ENCODE data around the gene RNASE12.
"Not testable (repeated sequence)": the region's sequence is repeated elsewhere in the genome, so short reads cannot be mapped to it uniquely, and the experiment has no call there.

Gene RNASE12

GRCh38 chr14:20624495-20625070 is 33.4 kb upstream of the RNASE12 start:
- H3K9me3 ChIP-seq (ENCODE audit: control insufficient read depth in 2 of 2, low read length in 2 of 2): peaks cover 0 to 6% of the 10 kb centered on the region in 2 donors
- no peak overlapping the region for H3K27ac ChIP-seq (ENCODE audit: low read length)
- no peaks in the 10 kb centered on the region for H3K36me3 ChIP-seq (ENCODE audit: control insufficient read depth in 2 of 2, insufficient read depth in 2 of 2, low read length in 2 of 2)
- peaks cover 10% of the 10 kb centered on the region for H3K4me1 ChIP-seq (ENCODE audit: control insufficient read depth, insufficient read depth, low read length)
- H3K9ac ChIP-seq (ENCODE audit: low read length in 2 of 2): no peak overlapping the region
- peaks cover 23 to 68% of the 10 kb centered on the region in 2 donors for H3K27me3 ChIP-seq (ENCODE audit: control insufficient read depth in 1 of 2, insufficient read depth in 2 of 2, low read length in 2 of 2)
- peak overlapping the region; percentile 42 to 67 for H3K4me3 ChIP-seq (ENCODE audit: low read length in 2 of 2)

GRCh38 chr14:20623798-20624197 is 32.6 kb upstream of the RNASE12 start:
- Histone ChIP-seq H3K27me3 (ENCODE audit: control insufficient read depth in 1 of 2, insufficient read depth in 2 of 2, low read length in 2 of 2) (peaks cover 23 to 68% of the 10 kb centered on the region in 2 donors), H3K9me3 (ENCODE audit: control insufficient read depth in 2 of 2, low read length in 2 of 2) (peaks cover 0 to 6% of the 10 kb centered on the region in 2 donors), H3K4me3 (ENCODE audit: low read length in 2 of 2) (no peak overlapping the region), H3K4me1 (ENCODE audit: control insufficient read depth, insufficient read depth, low read length) (peaks cover 10% of the 10 kb centered on the region), H3K9ac (ENCODE audit: low read length in 2 of 2) (no peak overlapping the region), H3K27ac (ENCODE audit: low read length) (no peak overlapping the region), H3K36me3 (ENCODE audit: control insufficient read depth in 2 of 2, insufficient read depth in 2 of 2, low read length in 2 of 2) (no peaks in the 10 kb centered on the region)

- Histone ChIP-seq H3K36me3 (ENCODE audit: control insufficient read depth in 2 of 2, insufficient read depth in 2 of 2, low read length in 2 of 2) (no peaks in the 10 kb centered on the region), H3K9me3 (ENCODE audit: control insufficient read depth in 2 of 2, low read length in 2 of 2) (peaks cover 0 to 6% of the 10 kb centered on the region in 2 donors), H3K4me1 (ENCODE audit: control insufficient read depth, insufficient read depth, low read length) (peaks cover 10% of the 10 kb centered on the region), H3K27me3 (ENCODE audit: control insufficient read depth in 1 of 2, insufficient read depth in 2 of 2, low read length in 2 of 2) (peaks cover 21 to 60% of the 10 kb centered on the region in 2 donors), H3K9ac (ENCODE audit: low read length in 2 of 2) (no peak overlapping the region), H3K4me3 (ENCODE audit: low read length in 2 of 2) (no peak overlapping the region), H3K27ac (ENCODE audit: low read length) (no peak overlapping the region)
Measured at GRCh38 chr14:20622816-20623291, 31.7 kb upstream of the RNASE12 start.

GRCh38 chr14:20620798-20621478 is 29.8 kb upstream of the RNASE12 start:
- peaks cover 18 to 45% of the 10 kb centered on the region in 2 donors for H3K27me3 ChIP-seq (ENCODE audit: control insufficient read depth in 1 of 2, insufficient read depth in 2 of 2, low read length in 2 of 2)
- no peaks in the 10 kb centered on the region for H3K36me3 ChIP-seq (ENCODE audit: control insufficient read depth in 2 of 2, insufficient read depth in 2 of 2, low read length in 2 of 2)
- no peak overlapping the region for H3K27ac ChIP-seq (ENCODE audit: low read length)
- H3K4me3 ChIP-seq (ENCODE audit: low read length in 2 of 2): no peak overlapping the region
- H3K9ac ChIP-seq (ENCODE audit: low read length in 2 of 2): no peak overlapping the region
- peaks cover 0 to 6% of the 10 kb centered on the region in 2 donors for H3K9me3 ChIP-seq (ENCODE audit: control insufficient read depth in 2 of 2, low read length in 2 of 2)
- H3K4me1 ChIP-seq (ENCODE audit: control insufficient read depth, insufficient read depth, low read length): peaks cover 5% of the 10 kb centered on the region

- H3K36me3 ChIP-seq (ENCODE audit: control insufficient read depth in 2 of 2, insufficient read depth in 2 of 2, low read length in 2 of 2); H3K4me3 ChIP-seq (ENCODE audit: low read length in 2 of 2); H3K27ac ChIP-seq (ENCODE audit: low read length); H3K9ac ChIP-seq (ENCODE audit: low read length in 2 of 2); H3K9me3 ChIP-seq (ENCODE audit: control insufficient read depth in 2 of 2, low read length in 2 of 2); H3K4me1 ChIP-seq (ENCODE audit: control insufficient read depth, insufficient read depth, low read length): not testable (repeated sequence)
- peaks cover 16 to 33% of the 10 kb centered on the region in 2 donors for H3K27me3 ChIP-seq (ENCODE audit: control insufficient read depth in 1 of 2, insufficient read depth in 2 of 2, low read length in 2 of 2)
Measured at GRCh38 chr14:20619688-20620087, 28.5 kb upstream of the RNASE12 start.

- no peaks in the 10 kb centered on the region for H3K36me3 ChIP-seq (ENCODE audit: control insufficient read depth in 2 of 2, insufficient read depth in 2 of 2, low read length in 2 of 2)
- no peak overlapping the region for H3K4me3 ChIP-seq (ENCODE audit: low read length in 2 of 2)
- no peak overlapping the region for H3K27ac ChIP-seq (ENCODE audit: low read length)
- no peaks in the 10 kb centered on the region for H3K4me1 ChIP-seq (ENCODE audit: control insufficient read depth, insufficient read depth, low read length)
- H3K9me3 ChIP-seq (ENCODE audit: control insufficient read depth in 2 of 2, low read length in 2 of 2): no peaks in the 10 kb centered on the region
- peaks cover 14 to 22% of the 10 kb centered on the region in 2 donors for H3K27me3 ChIP-seq (ENCODE audit: control insufficient read depth in 1 of 2, insufficient read depth in 2 of 2, low read length in 2 of 2)
- H3K9ac ChIP-seq (ENCODE audit: low read length in 2 of 2): no peak overlapping the region
Measured at GRCh38 chr14:20618271-20618749, 27.1 kb upstream of the RNASE12 start.

- H3K4me1 ChIP-seq (ENCODE audit: control insufficient read depth, insufficient read depth, low read length): no peaks in the 10 kb centered on the region
- H3K36me3 ChIP-seq (ENCODE audit: control insufficient read depth in 2 of 2, insufficient read depth in 2 of 2, low read length in 2 of 2): no peaks in the 10 kb centered on the region
Measured at GRCh38 chr14:20617138-20618003, 26.2 kb upstream of the RNASE12 start.

GRCh38 chr14:20615996-20616395 is 24.8 kb upstream of the RNASE12 start:
- no peaks in the 10 kb centered on the region for H3K4me1 ChIP-seq (ENCODE audit: control insufficient read depth, insufficient read depth, low read length)
- no peak overlapping the region for H3K9ac ChIP-seq (ENCODE audit: low read length in 2 of 2)
- no peak overlapping the region for H3K4me3 ChIP-seq (ENCODE audit: low read length in 2 of 2)
- peaks cover 2 to 7% of the 10 kb centered on the region in 2 donors for H3K27me3 ChIP-seq (ENCODE audit: control insufficient read depth in 1 of 2, insufficient read depth in 2 of 2, low read length in 2 of 2)
- H3K27ac ChIP-seq (ENCODE audit: low read length): no peak overlapping the region
- no peaks in the 10 kb centered on the region for H3K9me3 ChIP-seq (ENCODE audit: control insufficient read depth in 2 of 2, low read length in 2 of 2)
- H3K36me3 ChIP-seq (ENCODE audit: control insufficient read depth in 2 of 2, insufficient read depth in 2 of 2, low read length in 2 of 2): no peaks in the 10 kb centered on the region

More at GRCh38 chr14:20617138-20618003, 26.2 kb upstream of the RNASE12 start:
- H3K4me3 ChIP-seq (ENCODE audit: low read length in 2 of 2): no peak overlapping the region
- H3K27ac ChIP-seq (ENCODE audit: low read length): no peak overlapping the region
- no peaks in the 10 kb centered on the region for H3K9me3 ChIP-seq (ENCODE audit: control insufficient read depth in 2 of 2, low read length in 2 of 2)
- peaks cover 5 to 13% of the 10 kb centered on the region in 2 donors for H3K27me3 ChIP-seq (ENCODE audit: control insufficient read depth in 1 of 2, insufficient read depth in 2 of 2, low read length in 2 of 2)
- H3K9ac ChIP-seq (ENCODE audit: low read length in 2 of 2): no peak overlapping the region

- H3K4me3 ChIP-seq (ENCODE audit: low read length in 2 of 2): peak overlapping the region; percentile 78 to 86
- peaks cover 2 to 5% of the 10 kb centered on the region in 2 donors for H3K27me3 ChIP-seq (ENCODE audit: control insufficient read depth in 1 of 2, insufficient read depth in 2 of 2, low read length in 2 of 2)
- peak overlapping the region; percentile 61 for H3K27ac ChIP-seq (ENCODE audit: low read length)
- H3K4me1 ChIP-seq (ENCODE audit: control insufficient read depth, insufficient read depth, low read length): peaks cover under 1% of the 10 kb centered on the region
- H3K9ac ChIP-seq (ENCODE audit: low read length in 2 of 2): peak overlapping the region; percentile 64 to 66
- H3K36me3 ChIP-seq (ENCODE audit: control insufficient read depth in 2 of 2, insufficient read depth in 2 of 2, low read length in 2 of 2): no peaks in the 10 kb centered on the region
- no peaks in the 10 kb centered on the region for H3K9me3 ChIP-seq (ENCODE audit: control insufficient read depth in 2 of 2, low read length in 2 of 2)
Measured at GRCh38 chr14:20614038-20614840, 23.1 kb upstream of the RNASE12 start.
